ENCODE data around the gene BCAS3.
"Not testable (repeated sequence)": the region's sequence is repeated elsewhere in the genome, so short reads cannot be mapped to it uniquely, and the experiment has no call there.

Gene BCAS3

DNA sequence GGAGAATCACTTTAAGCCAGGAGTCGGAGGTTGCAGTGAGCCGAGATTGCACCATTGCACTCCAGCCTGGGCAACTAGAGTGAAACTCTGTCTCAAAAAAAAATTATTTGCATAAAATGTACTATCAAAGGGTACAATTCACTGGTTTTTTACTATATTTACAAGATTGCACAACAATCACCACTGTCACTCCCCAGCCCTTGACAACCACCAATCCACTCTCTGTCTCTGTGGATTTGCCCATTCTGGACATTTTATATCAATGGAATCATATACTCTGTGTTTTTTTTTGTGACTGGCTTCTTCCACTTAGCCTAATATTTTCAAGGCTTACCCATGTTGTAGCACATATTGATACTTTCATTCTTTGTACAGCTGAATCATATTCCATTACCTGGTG is 740.8 kb downstream of the BCAS3 start:
- no peak for DNase-seq

DNA sequence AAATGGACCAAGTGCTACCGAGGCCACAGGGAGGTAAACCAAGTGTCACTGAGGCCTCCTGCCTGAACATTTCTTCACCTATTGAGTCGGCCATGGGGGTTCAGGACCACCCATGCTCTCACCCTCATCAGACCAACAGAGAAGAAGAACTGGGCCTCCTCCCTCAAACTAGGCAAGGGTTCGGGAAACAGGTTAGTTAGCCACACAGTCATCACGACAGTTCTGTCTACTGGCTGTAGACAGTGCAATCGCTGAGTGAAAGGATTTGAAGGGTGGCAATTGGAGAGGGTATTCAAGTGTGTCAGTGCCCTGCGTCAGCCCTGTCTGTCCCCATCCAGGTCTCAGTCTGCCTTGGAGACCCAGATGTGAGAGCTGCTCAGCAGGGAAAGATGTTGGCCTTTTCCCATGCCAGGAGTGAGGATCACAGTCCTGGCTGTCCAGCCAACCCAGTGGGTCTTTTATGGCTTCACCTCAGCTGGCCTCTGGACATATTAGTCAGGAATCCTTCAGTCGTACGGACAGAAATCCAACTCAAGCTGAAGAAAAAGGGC is 741.9 kb downstream of the BCAS3 start:
- DNase-seq: no peak

DNA sequence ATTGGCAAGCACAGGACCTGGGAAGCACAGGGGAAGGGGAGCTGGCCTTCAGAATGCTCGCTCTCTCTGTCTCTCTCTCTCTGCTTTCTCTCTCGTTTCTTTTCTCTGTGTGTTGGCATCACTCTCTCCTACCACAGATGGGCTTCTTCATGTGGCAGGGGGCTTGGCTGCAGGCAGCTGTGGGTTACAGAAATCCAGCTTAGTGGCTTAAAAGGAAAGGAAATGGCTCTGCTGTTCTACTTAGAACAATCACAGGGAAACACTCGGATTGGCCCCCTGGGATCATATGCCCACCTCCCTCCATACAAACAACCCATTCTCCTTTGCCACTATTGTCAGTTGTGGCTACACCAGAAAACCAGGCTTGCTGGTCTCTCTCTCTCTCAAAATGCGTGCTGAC is 742.4 kb downstream of the BCAS3 start:
- no peak for DNase-seq

DNA sequence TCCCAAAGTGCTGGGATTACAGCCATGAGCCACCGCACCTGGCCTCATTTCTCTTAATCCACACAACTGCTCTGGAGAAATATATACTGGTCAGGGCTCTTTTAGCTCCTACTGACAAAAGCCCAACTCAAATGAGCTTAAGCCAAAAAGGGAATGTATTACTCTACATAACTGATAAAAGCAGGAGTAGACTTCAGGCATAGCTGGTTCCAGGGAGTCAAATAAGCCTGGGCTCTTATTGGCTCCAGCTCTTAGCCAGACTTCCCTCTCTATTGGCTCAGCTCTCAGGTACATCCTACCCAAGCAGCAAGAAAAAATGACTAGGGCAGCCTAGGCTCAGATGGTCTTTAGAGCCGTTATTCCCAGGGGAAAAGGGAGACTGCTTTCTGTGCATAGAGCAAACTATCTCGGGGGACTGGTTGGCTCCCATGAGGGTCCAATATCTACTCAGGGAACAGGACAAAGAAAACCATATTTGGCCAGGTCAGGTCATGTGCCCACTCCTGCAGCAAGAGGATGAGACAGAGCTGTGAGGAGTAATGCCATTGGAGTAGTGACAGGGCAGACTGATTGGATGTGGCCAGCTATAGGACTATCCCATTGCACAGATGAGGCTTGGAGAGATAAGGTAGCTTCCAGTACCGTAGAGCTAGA is 743.2 kb downstream of the BCAS3 start:
- DNase-seq: no peak

DNA sequence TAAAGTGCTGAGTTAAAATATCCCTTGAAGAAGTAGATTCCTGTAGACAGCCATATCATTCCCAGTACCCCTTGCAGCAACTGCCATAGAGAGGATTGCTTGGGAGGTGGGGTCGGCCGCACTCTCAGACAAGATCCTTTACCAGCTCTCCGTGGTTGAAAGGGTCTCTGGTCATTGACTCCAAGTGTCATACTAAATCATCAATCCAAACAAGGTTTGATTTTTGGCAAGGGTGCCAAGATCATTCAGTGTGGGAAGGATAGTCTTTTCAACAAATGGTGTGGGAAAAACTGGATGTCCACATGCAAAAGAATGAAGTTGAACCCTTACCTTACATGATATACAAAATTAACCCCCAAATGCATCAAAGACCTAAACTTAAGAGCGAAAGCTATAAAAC is 743.8 kb downstream of the BCAS3 start:
- no peak for DNase-seq

DNA sequence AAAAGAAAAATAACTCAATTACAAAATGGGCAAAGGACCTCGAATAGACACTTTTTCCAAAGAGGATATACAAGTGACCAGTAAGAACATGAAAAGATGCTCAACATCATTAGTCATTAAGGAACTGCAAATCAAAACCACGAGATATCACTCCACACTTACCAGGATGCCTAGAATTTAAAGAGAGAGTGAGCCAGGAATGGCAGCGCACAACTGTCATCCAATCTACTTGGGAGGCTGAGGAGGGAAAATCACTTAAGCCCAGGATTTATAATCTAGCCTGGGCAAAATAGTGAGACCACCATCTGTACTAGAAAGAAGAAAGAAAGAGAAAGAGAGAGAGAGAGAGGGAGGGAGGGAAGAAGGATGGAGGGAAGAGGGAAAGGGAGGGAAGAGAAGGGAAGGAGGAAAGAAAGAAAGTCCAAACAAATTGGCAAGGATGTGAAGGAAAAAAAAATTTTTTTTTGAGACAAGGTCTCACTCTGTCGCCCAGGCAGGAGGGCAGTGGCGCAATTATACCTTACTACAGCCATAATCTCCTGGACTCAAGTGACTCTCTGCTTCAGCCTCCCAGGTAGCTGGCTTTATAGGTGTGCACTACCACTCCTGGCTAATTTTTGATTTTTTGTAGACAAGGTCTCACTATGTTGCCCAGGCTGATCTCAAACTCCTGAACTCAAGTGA is 744.6 kb downstream of the BCAS3 start:
- no peak for DNase-seq

DNA sequence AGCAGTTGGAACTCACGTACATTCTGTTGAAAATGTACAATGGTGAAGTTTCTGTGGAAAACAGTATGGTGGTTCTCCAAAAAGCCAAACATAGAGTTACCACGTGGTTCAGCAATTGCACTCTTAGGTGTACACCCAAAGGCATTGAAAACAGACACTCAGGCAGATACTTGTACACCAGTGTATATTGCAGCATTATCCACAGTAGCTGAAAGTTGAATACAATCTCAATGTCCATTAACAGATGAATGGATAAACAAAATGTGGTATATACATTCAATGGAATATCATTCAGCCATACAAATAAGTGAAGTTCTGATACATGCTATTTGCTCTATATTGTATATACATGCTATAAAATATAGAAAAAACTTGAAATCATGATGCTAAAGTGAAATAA is 745.2 kb downstream of the BCAS3 start:
- no peak for DNase-seq

DNA sequence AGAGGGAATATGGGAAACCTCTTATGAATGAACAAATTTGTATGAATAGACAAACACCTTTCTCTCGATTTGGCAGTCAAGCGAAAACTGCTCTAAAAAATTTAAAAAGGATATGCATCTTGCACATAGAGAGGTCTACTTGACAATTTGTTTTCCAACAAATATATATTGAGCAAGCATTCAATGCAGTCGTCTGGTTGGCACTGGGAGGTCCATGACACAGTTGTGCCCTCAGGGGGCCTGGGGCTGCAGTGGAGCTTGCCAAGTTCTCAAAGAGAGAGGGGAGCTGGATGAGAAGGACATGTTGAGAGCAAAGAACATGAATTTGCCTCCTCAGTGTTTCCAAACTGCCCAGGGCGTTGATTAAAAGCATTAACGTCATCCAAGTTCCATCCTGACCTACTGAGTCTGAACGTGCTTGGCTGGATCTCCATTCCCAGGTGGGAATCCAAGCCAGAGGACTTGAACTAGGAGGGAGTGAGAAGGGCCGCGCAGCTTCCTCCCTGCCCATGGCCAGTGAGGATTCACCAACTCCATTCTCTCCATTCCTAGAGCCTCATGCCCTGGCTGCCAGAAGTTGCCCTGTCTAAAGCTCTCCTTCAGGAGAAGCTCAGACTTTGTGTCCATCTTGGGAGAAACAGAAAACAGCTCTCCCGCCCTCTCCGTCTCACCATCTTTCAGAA is 746.5 kb downstream of the BCAS3 start:
- DNase-seq: no peak

DNA sequence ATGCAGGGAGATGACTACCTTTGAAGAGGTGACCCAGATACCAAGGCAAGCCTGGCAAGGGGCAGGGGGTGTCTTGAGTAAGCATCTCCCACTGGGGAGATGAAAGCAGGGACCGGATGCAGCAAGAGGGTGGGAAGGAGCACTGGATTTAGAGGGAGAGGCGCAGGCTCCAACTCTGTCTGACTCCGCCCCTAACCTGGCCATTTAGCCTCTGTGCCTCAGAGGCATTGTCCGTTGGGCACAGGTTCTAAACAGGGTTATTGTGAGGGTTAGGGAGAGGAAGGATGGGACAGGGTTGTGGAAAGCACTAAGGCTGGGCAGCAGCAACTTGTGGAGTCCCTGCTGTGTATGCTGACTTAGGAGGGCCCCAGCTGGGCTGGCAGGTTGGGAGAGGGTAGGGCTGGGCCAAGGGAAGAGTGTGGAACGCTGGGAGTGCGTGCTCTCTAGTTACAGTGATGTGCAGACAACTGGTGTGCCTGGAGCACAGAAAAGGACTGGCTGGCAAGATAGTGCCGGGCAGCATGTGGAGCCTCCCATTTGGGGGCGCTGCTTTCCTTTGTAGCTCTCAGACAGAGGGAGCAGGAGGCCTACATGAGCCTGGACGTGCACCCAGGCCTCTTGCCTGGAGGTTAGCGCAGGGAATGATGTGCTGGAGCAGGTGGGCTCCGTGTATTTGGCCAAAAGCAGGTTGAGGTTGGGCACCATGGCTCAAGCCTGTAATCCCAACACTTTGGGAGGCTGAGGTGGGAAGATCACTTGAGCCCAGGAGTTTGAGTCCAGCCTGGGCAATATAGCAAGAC is 748.2 kb downstream of the BCAS3 start:
- no peak for DNase-seq

DNA sequence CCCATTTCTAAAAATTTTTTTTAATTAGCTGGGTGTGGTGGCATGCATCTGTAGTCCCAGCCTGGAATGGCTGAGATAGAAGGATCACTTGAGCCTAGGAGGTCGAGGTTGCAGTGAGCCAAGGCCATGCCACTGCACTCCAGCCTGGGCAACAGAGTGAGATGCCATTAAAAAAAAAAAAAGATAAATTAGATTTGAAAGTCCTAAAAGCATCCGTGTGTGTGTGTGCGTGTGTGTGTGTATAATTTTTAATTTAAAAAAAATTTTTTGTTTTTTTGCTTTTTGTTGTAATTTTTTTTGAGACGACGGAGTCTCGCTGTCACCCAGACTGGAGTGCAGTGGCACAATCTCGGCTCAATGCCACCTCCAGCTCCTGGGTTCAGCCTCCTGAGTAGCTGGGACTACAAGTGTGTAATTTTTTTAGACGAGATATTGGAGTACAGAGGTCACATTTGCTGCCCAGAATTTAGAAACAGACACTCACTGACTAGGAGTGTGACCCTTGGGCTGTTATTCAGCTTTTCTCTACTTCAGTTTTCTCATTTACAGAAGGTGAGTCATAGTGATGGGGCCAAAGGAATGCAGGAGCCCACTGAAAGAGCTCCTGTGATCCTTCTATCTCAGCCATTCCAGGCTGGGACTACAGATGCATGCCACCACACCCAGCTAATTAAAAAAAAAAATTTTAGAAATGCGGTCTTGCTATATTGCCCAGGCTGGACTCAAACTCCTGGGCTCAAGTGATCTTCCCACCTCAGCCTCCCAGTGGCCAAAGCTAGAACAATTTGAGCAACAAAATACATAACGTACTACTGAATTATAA is 749.0 kb downstream of the BCAS3 start:
- no peak for DNase-seq

DNA sequence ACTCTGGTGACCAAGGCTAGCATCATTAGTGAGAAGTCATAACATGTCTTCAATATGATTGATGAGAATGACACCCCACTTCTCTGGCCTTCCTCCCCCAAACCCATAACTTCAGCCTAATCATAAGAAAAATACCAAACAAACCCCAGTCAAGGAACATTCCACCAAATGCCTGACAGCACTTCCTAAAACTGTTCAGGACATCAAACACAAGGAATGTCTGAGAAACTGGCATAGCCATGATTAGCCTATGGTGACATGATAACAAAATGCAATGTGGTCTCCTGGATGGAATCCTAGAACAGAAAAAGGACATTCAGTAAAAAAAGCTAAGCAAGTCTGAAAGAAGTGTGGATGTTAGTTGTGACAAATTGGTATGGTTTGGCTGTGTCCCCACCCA is 749.9 kb downstream of the BCAS3 start:
- no peak for DNase-seq

DNA sequence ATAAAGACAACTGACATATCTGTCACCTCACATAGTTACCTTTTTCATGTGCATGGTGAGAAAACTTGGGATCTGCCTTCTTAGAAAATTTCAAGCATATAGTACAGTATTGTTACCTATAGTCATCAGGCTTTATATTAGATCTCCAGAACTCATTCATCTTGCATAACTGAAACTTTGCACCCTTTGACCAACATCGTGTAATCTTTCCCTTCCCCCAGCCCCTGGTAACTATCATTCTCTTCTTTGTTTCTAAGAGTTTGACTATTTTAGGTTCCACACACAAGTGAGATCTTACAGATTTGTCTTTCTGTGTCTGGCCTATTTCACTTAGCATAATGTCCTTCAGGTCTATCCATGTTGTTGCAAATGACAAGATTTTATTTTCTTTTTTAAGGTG is 751.6 kb downstream of the BCAS3 start:
- DNase-seq: no peak

DNA sequence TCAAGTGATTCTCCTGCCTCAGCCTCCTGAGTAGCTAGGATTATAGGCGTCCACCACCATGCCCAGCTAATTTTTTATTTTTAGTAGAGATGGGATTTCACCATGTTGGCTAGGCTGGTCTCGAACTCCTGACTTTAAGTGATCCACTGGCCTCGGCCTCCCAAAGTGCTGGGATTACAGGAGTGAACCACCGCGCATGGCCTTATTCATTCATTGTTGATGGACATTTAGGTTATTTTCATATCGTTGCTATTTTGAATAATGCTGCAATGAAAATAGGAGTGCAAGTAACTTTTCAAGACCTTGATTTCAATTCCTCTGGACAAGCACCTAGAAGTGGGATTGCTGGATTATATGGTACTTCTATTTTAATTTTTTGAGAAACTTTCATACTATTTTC is 752.2 kb downstream of the BCAS3 start:
- not testable (repeated sequence) for DNase-seq

DNA sequence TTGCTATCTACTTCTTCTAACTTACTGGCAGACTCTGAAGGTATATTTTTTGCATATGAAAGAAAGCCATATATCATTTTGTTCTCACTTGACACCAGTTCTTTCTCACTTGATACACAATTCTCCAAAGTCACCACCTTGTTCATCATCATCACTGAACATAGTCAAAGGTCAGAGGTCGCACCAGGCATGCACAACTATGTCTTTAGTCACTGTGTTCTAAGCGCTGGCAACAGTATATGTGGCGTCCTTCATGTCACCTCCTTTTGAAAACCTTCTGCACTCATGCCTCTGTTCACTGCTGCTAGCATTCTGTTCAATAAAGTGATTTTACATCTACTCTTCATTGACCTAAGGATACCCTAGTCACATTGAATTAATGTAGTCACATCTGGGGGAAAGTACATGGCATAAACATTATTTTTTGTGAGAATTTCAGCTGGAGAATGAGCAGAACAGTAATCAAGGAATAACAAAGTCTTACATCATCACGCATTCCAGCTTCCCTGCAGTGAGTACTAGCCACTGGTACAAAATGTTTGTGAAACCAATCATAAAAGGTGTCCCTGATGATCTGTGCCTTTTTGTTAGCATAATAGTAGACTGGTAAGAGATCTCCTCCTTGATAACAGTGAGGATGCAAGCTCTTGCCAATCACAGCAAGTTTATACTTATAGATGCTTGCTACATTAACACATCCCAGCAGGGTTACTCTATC is 754.1 kb downstream of the BCAS3 start:
- no peak for DNase-seq

DNA sequence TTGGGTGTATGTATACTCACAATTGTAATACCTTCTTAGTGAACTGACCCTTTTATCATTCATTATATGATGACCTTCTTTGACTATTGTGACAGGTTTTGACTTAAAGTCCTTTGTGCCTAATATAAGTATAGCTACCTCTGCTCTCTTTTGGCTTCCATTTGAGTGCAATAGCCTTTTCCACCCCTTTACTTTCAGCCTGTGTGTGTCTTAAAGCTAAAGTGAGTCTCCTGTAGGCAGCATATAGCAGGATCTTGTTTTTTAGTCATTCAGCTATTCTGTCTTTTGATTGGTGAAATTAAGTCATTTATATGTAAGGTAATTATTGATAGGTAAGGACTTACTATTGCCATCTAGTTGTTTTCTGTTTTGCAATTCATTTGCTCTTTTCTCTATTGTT is 758.6 kb downstream of the BCAS3 start:
- no peak for DNase-seq

DNA sequence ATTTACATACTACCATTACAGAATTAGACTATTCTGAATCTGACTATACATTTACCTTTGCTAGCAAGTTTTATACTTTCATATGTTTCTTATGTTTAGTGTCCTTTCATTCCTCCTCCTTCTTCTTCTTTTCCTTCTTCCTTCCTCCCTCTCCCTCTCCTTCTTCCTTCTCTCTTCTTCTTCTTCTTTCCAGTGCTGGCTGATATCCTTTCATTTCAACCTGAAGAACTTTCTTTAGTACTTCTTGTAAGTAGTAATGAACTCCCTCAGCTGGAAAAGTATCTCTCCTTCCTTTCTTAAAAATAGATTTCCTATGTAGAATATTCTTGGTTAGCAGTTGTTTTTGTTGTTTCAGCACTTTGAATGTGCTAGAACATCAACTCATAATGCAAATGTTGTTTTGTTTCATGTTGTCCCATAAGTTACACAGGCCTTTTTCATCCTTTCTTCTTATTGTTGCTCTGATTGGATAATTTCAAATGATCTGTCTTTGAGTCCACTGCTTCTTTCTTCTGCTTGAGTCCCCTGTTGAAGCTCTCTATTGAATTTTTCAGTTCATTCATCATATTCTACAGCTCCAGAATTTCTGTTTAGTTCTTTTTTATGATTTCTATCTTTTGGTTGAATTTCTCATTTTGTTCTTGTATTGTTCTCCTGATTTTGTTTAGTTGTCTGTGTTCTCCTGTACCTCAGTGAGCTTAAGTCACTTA is 759.5 kb downstream of the BCAS3 start:
- no peak for DNase-seq

DNA sequence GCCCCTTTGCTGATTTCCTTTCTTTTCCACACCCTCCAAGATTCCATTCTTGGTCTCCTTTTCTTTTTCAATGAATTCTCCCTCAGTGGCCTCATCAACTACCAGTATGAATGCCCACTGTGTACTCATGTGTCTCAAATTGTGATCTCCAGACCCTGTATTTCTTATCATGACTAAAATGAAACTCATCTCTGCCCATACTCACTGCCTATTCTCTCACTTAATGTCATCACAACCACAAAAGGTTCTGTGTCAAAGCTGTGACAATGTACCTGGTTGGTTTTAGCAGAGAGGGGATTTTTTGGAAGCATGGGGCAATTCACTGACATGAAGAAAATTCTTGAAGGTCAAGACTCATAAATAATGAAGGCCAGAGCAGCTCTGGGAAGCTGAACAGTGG is 763.0 kb downstream of the BCAS3 start:
- DNase-seq: no peak

DNA sequence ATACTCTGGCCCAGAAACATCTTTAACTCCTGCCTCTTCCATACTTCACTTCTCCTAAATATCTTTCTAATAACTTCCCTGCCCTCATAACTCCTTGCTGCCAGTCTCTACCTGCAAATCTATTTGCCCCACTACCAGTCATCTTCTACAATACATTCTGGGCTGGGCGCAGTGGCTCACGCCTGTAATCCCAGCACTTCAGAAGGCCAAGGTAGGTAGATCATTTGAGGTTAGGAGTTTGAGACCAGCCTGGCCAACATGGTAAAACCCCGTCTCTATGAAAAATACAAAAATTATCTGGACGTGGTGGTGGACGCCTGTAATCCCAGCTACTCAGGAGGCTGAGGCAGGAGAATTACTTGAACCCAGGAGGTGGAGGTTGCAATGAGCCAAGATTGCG is 763.9 kb downstream of the BCAS3 start:
- not testable (repeated sequence) for DNase-seq

DNA sequence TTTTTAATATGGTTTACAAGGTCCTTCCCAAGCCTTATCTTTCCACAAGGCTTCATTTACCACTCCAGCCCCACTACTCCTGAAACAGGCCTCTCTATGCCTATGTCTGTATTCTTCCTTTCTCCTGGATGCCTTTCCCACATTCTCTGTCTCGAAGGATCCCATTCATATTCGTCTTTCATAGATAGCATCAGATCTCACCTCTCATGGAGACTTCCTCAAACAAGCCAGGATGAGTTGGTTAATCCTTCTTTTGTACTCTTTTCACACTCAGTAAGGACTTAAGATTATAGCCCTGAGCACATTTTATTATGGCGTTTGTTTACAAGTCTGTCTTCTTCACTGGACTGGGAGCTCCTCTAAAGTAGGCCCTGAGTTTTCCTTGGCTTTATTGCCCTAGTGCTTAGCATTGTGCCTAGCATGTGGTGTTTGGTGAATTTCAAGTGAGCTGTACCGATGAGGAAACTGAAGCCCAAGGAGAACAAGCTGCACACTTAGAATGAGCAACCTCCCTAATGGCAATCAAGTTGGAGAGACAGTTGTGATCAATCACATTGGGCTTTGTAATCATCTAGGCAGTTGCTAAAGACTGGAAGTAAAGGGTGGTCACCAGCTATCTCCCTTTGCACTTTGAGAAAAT is 764.6 kb downstream of the BCAS3 start:
- DNase-seq: no peak

Measured in activated CD4-positive, alpha-beta T cell treated with anti-CD3 and anti-CD28 coated beads, Interleukin-2, amount 50 U/mL, for 4 hours (primary cell).